Panc1 (cell line): ENCODE results near the gene LRRC27. TPM values are rescaled to one million over a fixed set of nuclear protein-coding genes. Genes with fewer than 3 reads are reported as not detected.

Experiments
- ATAC-seq: fragments of 200-7000 bp; cut with Tn5 transposase; 2 replicates; pipeline ENCODE4 v1.9.1; 2020; ENCODE audit warnings: mild to moderate bottlenecking, moderate library complexity
- BruUV-seq: library from RNA; stranded (reverse); fragments of 400-500 nt; replicated peaks from 2 replicates; lab custom pipeline; 2021; lab: Mats Ljungman, UMichigan
- CTCF ChIA-PET: fragments of 300-600 bp; sonication (Branson Sonifier 250); formaldehyde crosslinking; loops from one replicate; lab custom pipeline; 2022; ENCODE audit warnings: antibody characterized with exemption; lab: Charles Lee
- POLR2A ChIA-PET: fragments of 300-600 bp; sonication (Branson Sonifier 250); formaldehyde crosslinking; loops from one replicate; lab custom pipeline; 2022; ENCODE audit warnings: antibody characterized with exemption; lab: Charles Lee
- DNase-seq: peaks from one replicate; pipeline ENCODE4 v3.0.0-alpha.2; 2010; ENCODE audit warnings: low read depth, low spot score
- H3K27ac ChIP-seq: 2 replicates; pipeline ENCODE4 v1.5.1; 2011; ENCODE audit warnings: mild to moderate bottlenecking, low read length, inconsistent platforms
- H3K27me3 ChIP-seq: fragments of 200-500 bp; sonication (Bioruptor generic); 2 replicates; pipeline ENCODE4 v1.6.0; 2014; ENCODE audit warnings: low read length, inconsistent platforms; ENCODE audit not compliant: control insufficient read depth, insufficient read depth
- H3K36me3 ChIP-seq: fragments of 200-500 bp; sonication (Bioruptor generic); 2 replicates; pipeline ENCODE4 v1.5.1; 2014; ENCODE audit warnings: inconsistent platforms, mild to moderate bottlenecking, low read length, moderate library complexity; ENCODE audit not compliant: control insufficient read depth, insufficient read depth
- H3K4me1 ChIP-seq: 2 replicates; pipeline ENCODE4 v1.5.1; 2011; ENCODE audit warnings: inconsistent platforms, mild to moderate bottlenecking, low read length, moderate library complexity; ENCODE audit not compliant: control insufficient read depth, insufficient read depth
- H3K4me3 ChIP-seq, 2 experiments: 2 replicates each; pipeline ENCODE4 v1.5.1; 2011 to 2012; ENCODE audit warnings: low read depth in 2 of 2, low read length in 2 of 2, mild to moderate bottlenecking in 2 of 2, inconsistent platforms in 1 of 2, moderate library complexity in 1 of 2
- H3K9me3 ChIP-seq: fragments of 200-500 bp; sonication (Bioruptor generic); 2 replicates; pipeline ENCODE4 v1.5.1; 2014; ENCODE audit warnings: low read depth, mild to moderate bottlenecking, inconsistent platforms, low read length, moderate library complexity; ENCODE audit not compliant: control insufficient read depth, insufficient read depth
- POLR2AphosphoS5 ChIP-seq: IDR thresholded peaks from 2 replicates; pipeline ENCODE4 v1.6.1; 2012; ENCODE audit warnings: mild to moderate bottlenecking, low read depth, low read length, moderate library complexity
- REST ChIP-seq, 2 experiments: IDR thresholded peaks; 2 replicates each; pipeline ENCODE4 v1.6.1; 2011 to 2012; ENCODE audit warnings: low read depth in 2 of 2, control low read depth in 1 of 2, low read length in 1 of 2, mild to moderate bottlenecking in 1 of 2, moderate library complexity in 1 of 2; ENCODE audit not compliant: insufficient read depth in 1 of 2
- SIN3A ChIP-seq: IDR thresholded peaks from 2 replicates; pipeline ENCODE4 v1.6.1; 2012; ENCODE audit warnings: low read depth, mild to moderate bottlenecking, low read length, moderate library complexity, borderline replicate concordance; ENCODE audit not compliant: insufficient read depth
- TCF7L2 ChIP-seq: IDR thresholded peaks from 2 replicates; pipeline ENCODE4 v1.6.1; 2011; ENCODE audit warnings: mild to moderate bottlenecking, low read depth, low read length, inconsistent platforms
- in situ Hi-C: cut with HindIII; loops from 2 replicates; pipeline ENCODE4 v1.10.0; 2016; ENCODE audit warnings: low sequenced_read_pairs, low pct_unique_long_range_greater_than_20kb
- intact Hi-C: fragments of 100-400 bp; cut with micrococcal nuclease; formaldehyde crosslinking; loops from one replicate; pipeline ENCODE4 v1.10.0; 2022; ENCODE audit not compliant: unreplicated experiment
- total RNA-seq: library from RNA; stranded (reverse); gene quantifications from one replicate; pipeline ENCODE4 v1.2.1, GENCODE V29; 2021; ENCODE audit not compliant: unreplicated experiment
- TF ChIP-seq, protein P1 (sequence below): fragments of 450-650 bp; IDR thresholded peaks from 2 replicates; pipeline ENCODE4 v1.5.1; 2017; ENCODE audit warnings: mild to moderate bottlenecking

LRRC27 gene
- total RNA-seq, 1 experiment from 2014 or later = 15.7 TPM

DNA sequence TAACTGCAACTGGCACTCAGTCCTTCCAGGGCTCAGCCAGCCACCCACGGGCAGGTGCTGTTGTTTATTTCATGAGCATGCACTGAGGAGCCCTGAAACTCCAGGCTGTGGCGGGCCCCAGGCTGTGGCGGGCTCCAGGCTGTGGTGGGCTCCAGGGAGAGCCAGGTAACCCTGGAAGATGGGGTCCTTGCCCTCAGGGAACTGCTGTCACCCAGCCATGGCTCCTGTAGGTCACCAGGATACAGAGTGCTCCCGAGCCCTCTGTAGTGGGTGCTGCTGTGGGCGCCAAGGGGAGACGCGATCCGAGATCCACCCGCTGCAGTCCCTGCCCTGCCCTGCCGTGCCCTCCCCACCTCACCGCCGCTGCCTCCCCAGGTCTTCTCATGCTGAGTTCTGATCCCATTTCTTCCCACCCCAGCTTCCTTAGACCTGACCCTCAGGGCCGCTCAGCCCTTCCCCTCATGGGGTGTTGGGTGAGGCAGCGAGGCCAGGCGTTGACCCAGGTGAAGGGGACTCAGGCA, 29.6 kb downstream of the LRRC27 start:
- Histone ChIP-seq H3K27me3 (no peaks in the 10 kb centered on the region), H3K4me1 (no peaks in the 10 kb centered on the region), H3K9me3 (no peaks in the 10 kb centered on the region), H3K4me3 (no peak overlapping the region), H3K36me3 (no peaks in the 10 kb centered on the region), H3K27ac (no peak overlapping the region)
- ChIA-PET POLR2A (interaction anchor here (0.6 kb wide), 1 partner anchor 304 kb away, joined by 3 read pairs; no protein-coding TSS in a partner anchor), CTCF (no interaction called here)
- DNase-seq (no peak), ATAC-seq (peak; percentile 8; the same call in 1 of the 2 replicates)
- TF ChIP-seq SIN3A (no peak), TCF7L2 (no peak), POLR2AphosphoS5 (no peak), REST (IDR thresholded peaks at IDR 0.05; ENCODE audit: insufficient read depth in 1 of 2, low read depth in 2 of 2, low read length in 1 of 2) (no peak)
- TF ChIP-seq, protein P1, sequence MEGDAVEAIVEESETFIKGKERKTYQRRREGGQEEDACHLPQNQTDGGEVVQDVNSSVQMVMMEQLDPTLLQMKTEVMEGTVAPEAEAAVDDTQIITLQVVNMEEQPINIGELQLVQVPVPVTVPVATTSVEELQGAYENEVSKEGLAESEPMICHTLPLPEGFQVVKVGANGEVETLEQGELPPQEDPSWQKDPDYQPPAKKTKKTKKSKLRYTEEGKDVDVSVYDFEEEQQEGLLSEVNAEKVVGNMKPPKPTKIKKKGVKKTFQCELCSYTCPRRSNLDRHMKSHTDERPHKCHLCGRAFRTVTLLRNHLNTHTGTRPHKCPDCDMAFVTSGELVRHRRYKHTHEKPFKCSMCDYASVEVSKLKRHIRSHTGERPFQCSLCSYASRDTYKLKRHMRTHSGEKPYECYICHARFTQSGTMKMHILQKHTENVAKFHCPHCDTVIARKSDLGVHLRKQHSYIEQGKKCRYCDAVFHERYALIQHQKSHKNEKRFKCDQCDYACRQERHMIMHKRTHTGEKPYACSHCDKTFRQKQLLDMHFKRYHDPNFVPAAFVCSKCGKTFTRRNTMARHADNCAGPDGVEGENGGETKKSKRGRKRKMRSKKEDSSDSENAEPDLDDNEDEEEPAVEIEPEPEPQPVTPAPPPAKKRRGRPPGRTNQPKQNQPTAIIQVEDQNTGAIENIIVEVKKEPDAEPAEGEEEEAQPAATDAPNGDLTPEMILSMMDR = no peak
- in situ Hi-C loops = no loop called here
- intact Hi-C loops = no loop called here
- BruUV-seq = no TSS peak

- in situ Hi-C loops = no loop called here
- no peak for DNase-seq
- no TSS peak for BruUV-seq
- ChIA-PET POLR2A (no interaction called here), CTCF (no interaction called here)
- intact Hi-C loops = no loop called here
- no peaks in the 10 kb centered on the region for H3K27me3 ChIP-seq
- TF ChIP-seq POLR2AphosphoS5 (no peak), TCF7L2 (no peak), SIN3A (no peak), REST (IDR thresholded peaks at IDR 0.05; ENCODE audit: insufficient read depth in 1 of 2, low read depth in 2 of 2, low read length in 1 of 2) (no peak)
- TF ChIP-seq, protein P1 = no peak
- no peaks in the 10 kb centered on the region for H3K9me3 ChIP-seq
- H3K4me3 ChIP-seq = no peak overlapping the region
- H3K27ac ChIP-seq = no peak overlapping the region
- 0 out of 2 replicates have a peak, but pooled peaks have one; percentile 8 for ATAC-seq
- no peaks in the 10 kb centered on the region for H3K4me1 ChIP-seq
- no peaks in the 10 kb centered on the region for H3K36me3 ChIP-seq
Measured at GRCh38 chr10:132362151-132362611, 30.2 kb downstream of the LRRC27 start.
